Raji (cell line): ENCODE measurements around the gene STARD13.

Experiments used
- POLR2A ChIP-seq: IDR thresholded peaks from 2 replicates; pipeline ENCODE4 v1.6.1; 2011; ENCODE audit warnings: low read depth, low read length, control low read depth; ENCODE audit not compliant: insufficient read depth

STARD13 gene

DNA sequence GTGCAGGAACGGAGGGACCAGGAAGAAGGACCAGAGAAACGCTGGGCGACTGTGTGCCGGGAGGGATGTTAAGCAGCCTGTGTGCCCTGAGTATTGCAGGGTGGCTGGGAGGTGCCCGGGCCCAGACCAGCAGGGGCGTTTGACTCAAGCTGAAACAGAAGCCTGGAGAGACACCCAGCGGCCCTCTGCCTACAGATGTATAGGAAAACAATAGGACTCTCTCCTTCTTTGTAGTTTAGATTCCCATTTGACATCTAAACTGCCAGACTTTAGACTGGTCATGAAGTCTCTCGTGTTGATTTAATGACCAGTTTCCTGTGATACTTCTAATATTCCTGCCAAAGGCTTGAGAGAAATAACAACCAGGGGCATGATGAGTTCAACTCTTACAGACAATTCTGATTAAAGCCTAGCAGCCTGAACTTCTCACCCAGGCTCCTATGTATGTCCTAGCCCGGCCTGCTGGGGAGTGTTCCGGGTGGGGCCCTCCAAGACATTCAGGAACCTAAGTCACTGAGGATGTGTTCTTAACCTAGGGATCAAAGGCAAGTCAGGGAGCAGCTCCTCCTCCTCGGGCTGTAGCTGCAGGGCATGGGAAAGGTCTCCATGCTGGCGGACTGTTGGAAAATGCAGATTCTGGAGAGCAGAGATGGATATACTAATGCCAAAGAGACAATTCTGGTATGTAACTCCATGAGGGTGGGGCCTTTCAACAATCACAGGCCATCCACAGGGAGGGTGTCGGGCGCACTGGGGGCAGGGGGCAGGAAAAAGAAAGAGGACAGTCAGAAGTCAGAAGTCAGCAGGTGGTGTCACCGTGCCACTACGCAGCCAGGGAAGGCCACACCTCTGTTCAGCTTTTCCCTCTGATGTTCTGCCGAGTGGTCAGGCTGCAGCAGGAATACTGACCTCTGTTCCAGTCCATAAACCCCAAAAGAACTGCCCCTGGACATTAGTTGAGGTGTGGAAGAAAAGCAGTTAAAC lies 131.8 kb downstream of the STARD13 start:
- TF ChIP-seq POLR2A, result no peak

- TF ChIP-seq POLR2A, result no peak
These were observed 133.2 kb downstream of the STARD13 start for GRCh38 chr13:33152389-33152788.

- no peak for TF ChIP-seq POLR2A
These were observed 134.9 kb downstream of the STARD13 start for GRCh38 chr13:33150662-33151061.

DNA sequence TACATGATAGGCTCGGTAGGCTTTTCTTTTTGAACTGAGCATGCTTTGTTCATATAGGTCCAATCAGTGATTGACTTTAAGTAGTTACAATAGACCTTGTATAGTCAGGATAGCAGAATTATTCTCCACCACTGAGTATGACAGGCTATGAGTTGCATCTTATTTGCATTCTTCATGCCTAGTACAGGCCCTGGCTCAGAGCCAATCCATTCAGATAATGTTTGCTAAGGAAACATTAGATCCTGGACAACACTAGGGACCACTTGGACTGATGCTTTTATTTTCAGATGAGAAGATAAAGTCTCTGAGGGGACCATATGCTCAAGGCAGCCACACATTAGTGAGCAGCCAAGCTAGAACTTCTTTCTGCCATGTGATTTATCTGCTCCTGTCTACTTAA lies 135.4 kb downstream of the STARD13 start:
- TF ChIP-seq POLR2A, result no peak

- no peak for TF ChIP-seq POLR2A
These were observed 137.7 kb downstream of the STARD13 start for GRCh38 chr13:33147832-33148231.

GRCh38 chr13:33146843-33147611 lies 138.5 kb downstream of the STARD13 start:
- no peak for TF ChIP-seq POLR2A

DNA sequence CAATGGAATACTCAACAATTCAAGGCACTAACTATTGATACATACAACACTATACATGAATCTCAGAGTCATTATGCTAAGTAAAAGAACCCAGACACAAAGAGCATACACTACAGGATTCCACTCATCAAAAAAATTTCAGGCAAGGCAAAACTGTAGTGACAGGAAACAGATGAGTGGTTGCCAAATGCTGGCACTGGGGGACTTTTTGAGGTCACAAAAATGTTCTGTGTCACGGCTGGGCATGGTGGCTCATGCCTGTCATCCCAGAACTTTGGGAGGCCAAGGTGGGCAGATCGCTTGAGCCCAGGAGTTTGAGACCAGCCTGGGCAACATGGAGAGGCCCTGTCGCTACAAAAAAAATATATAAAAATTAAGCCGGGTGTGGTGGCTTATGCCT lies 139.9 kb downstream of the STARD13 start:
- no peak for TF ChIP-seq POLR2A

GRCh38 chr13:33144358-33144784 lies 141.2 kb downstream of the STARD13 start:
- no peak for TF ChIP-seq POLR2A

- TF ChIP-seq POLR2A, result no peak
These were observed 145.6 kb downstream of the STARD13 start for GRCh38 chr13:33139780-33140535.

- TF ChIP-seq POLR2A, result no peak
These were observed 146.4 kb downstream of the STARD13 start for GRCh38 chr13:33139184-33139583.

- no peak for TF ChIP-seq POLR2A
These were observed 147.1 kb downstream of the STARD13 start for GRCh38 chr13:33138441-33138840.

DNA sequence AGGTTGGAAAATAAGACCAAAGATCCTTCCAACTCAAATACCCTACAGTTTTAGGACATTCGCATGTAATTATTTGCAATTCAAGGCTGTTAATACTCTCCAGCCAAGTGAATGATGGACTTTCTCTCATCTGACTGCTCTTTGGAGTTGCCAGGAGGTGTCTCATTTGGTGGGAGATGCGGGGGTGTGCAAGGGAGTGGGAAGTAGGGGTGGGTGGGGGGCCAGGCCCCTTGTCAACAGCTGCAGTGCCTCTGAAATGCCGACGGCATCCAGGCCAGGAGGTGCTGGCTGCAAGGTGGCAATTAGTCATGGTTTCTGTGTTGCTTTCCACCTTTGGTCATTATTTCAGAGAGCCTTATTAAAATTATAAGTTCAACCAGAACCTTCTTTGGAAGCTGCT lies 147.8 kb downstream of the STARD13 start:
- no peak for TF ChIP-seq POLR2A

- TF ChIP-seq POLR2A, result no peak
These were observed 150.5 kb downstream of the STARD13 start for GRCh38 chr13:33135097-33135496.

DNA sequence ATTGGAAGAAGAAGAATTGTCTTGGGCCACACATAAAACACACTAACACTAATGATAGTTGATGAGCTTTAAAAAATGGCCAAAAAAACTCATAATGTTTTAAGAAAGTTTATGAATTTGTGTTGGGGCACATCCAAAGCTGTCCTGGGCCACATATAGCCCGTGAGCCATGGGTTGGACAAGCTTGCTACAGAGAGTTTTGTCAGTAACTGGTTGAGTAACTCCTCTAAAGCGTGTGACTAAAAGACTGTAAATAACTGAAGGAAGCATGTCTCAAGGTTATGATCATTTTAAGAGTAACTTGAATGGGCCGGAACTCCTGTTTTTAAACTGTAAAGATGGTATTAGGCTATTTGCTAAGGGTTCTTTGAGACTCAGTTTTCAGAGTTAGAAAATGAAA lies 151.3 kb downstream of the STARD13 start:
- TF ChIP-seq POLR2A, result no peak
